Tibial nerve (tissue), 4 donors: ENCODE results near the gene NAMPT.

Experiments used
- EP300 ChIP-seq, 2 donors: sonication (generic); formaldehyde crosslinking; IDR thresholded peaks; one replicate each; pipeline ENCODE4 v1.6.1; 2017; ENCODE audit warnings: antibody characterized with exemption in 2 of 2, mild to moderate bottlenecking in 1 of 2
- TF ChIP-seq, protein P1 (sequence below), 5 experiments: fragments of 200-600 bp in 3 of 5; fragments of 450-650 bp in 2 of 5; sonication (generic) in 3 of 5; IDR thresholded peaks; one replicate each; pipeline ENCODE4 v1.5.1; 2016 to 2019; ENCODE audit warnings: antibody characterized with exemption in 5 of 5, mild to moderate bottlenecking in 3 of 5, moderate library complexity in 2 of 5

DNA sequence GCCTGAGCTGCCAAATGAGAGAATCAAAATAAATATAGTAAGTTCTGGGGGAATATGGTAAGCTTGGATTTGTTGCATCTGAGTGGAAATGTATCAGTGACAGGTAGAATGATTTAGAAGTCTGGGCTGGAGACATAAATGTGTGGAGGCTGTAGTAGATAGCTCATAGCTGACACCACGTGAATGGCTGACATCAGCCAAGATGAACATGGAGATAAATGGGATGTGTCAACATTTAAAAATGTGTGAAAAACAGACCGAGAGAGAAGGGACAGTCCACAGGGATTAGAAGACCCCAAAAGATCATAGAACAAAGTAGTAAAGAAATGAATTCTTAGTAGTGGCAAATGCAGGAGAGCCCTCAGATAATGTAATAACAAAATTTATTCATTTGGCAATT, 40.9 kb downstream of the NAMPT start:
- TF ChIP-seq, protein P1, sequence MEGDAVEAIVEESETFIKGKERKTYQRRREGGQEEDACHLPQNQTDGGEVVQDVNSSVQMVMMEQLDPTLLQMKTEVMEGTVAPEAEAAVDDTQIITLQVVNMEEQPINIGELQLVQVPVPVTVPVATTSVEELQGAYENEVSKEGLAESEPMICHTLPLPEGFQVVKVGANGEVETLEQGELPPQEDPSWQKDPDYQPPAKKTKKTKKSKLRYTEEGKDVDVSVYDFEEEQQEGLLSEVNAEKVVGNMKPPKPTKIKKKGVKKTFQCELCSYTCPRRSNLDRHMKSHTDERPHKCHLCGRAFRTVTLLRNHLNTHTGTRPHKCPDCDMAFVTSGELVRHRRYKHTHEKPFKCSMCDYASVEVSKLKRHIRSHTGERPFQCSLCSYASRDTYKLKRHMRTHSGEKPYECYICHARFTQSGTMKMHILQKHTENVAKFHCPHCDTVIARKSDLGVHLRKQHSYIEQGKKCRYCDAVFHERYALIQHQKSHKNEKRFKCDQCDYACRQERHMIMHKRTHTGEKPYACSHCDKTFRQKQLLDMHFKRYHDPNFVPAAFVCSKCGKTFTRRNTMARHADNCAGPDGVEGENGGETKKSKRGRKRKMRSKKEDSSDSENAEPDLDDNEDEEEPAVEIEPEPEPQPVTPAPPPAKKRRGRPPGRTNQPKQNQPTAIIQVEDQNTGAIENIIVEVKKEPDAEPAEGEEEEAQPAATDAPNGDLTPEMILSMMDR (IDR thresholded peaks at IDR 0.05): no peak
- no peak for TF ChIP-seq EP300 (IDR thresholded peaks at IDR 0.05)
